Upper lobe of right lung (tissue), 1 donor: Measurements from ENCODE around the gene PCNX2. TPM values are rescaled to one million over a fixed set of nuclear protein-coding genes. Genes with fewer than 3 reads are reported as not detected.

Experiments used
- ATAC-seq: fragments of 200-7000 bp; cut with Tn5 transposase; one replicate; pipeline ENCODE4 v1.9.1; 2020; ENCODE audit warnings: mild to moderate bottlenecking, moderate library complexity
- DNase-seq: peaks from one replicate; pipeline ENCODE4 v3.0.0-alpha.2; 2020
- H3K27ac ChIP-seq: fragments of 200-600 bp; one replicate; pipeline ENCODE4 v1.8.0; 2022
- H3K27me3 ChIP-seq: fragments of 200-600 bp; one replicate; pipeline ENCODE4 v1.8.0; 2022; ENCODE audit warnings: mild to moderate bottlenecking
- H3K36me3 ChIP-seq: fragments of 200-600 bp; one replicate; pipeline ENCODE4 v1.8.0; 2022
- H3K4me1 ChIP-seq: fragments of 200-600 bp; one replicate; pipeline ENCODE4 v1.8.0; 2022
- H3K4me3 ChIP-seq: fragments of 200-600 bp; one replicate; pipeline ENCODE4 v1.8.0; 2022; ENCODE audit warnings: mild to moderate bottlenecking
- H3K9me3 ChIP-seq: fragments of 200-600 bp; one replicate; pipeline ENCODE4 v1.8.0; 2022
- intact Hi-C: fragments of 100-400 bp; cut with DNase I; formaldehyde crosslinking; loops from one replicate; pipeline ENCODE4 v1.11.0; 2022
- total RNA-seq: library from RNA; stranded (reverse); fragmentation: NEBNext Ultra II Directional; extraction: Animal tissue kit (Norgen Biotek cat#: 25700); gene quantifications from one replicate; pipeline ENCODE4 v1.2.1, GENCODE V29; 2021
- TF ChIP-seq, protein P1 (sequence below): fragments of 200-600 bp; IDR thresholded peaks from one replicate; pipeline ENCODE4 v1.8.0; 2022; ENCODE audit warnings: antibody characterized with exemption
- donor health status: DM: no; HTN: yes; CAD: no; lungs with severe emphysema.

Gene PCNX2
- total RNA-seq, 1 donor from 2014 or later: 6.8 TPM

DNA sequence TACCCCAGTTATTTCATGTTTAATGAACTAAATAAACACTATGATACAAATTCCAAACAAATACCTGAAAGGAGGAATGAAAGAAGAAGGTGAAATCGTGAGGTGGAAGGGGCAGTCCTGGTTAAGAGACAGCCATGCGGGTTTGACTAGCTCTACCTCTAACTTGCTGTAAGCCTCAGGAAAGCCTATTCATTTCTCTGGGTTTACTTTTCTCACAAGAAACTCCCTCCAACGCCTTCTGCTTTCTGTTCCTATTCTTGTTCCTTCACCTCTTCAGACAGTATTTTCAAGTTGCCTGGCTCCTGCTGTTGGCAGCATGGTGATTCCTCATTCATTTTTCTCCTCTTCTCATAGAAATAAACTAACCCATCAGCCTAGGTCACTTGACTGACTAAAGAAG lies 252.7 kb downstream of the PCNX2 start:
- TF ChIP-seq, protein P1, sequence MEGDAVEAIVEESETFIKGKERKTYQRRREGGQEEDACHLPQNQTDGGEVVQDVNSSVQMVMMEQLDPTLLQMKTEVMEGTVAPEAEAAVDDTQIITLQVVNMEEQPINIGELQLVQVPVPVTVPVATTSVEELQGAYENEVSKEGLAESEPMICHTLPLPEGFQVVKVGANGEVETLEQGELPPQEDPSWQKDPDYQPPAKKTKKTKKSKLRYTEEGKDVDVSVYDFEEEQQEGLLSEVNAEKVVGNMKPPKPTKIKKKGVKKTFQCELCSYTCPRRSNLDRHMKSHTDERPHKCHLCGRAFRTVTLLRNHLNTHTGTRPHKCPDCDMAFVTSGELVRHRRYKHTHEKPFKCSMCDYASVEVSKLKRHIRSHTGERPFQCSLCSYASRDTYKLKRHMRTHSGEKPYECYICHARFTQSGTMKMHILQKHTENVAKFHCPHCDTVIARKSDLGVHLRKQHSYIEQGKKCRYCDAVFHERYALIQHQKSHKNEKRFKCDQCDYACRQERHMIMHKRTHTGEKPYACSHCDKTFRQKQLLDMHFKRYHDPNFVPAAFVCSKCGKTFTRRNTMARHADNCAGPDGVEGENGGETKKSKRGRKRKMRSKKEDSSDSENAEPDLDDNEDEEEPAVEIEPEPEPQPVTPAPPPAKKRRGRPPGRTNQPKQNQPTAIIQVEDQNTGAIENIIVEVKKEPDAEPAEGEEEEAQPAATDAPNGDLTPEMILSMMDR: no peak
- intact Hi-C loops: no loop called here
- Histone ChIP-seq H3K4me3 (no peak overlapping the region), H3K36me3 (no peaks in the 10 kb centered on the region), H3K27ac (no peak overlapping the region), H3K4me1 (no peaks in the 10 kb centered on the region), H3K9me3 (no peaks in the 10 kb centered on the region), H3K27me3 (no peaks in the 10 kb centered on the region)
- ATAC-seq: no peak
- no peak for DNase-seq

DNA sequence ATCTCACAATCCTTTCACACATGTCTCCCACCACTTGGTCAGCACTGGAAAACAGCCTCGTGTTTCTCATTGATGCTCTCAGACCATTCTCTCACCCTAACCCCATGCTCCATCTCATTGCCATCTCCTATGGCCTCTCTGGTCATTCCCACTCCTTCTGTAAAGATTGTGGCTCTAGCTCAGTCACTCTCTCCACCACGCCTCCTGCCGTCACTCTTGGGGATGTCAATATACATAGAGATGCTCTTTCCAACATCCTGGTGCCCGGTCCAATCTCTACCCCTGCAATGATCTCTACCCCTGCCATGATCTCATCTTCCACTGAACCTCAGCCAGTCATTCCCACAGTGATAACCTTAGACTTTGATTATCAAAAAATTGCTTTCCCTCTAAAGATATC lies 255.0 kb downstream of the PCNX2 start:
- DNase-seq: no peak
- no peaks in the 10 kb centered on the region for H3K36me3 ChIP-seq
- no peaks in the 10 kb centered on the region for H3K4me1 ChIP-seq
- H3K27me3 ChIP-seq: no peaks in the 10 kb centered on the region
- TF ChIP-seq, protein P1: no peak
- ATAC-seq: no peak
- H3K27ac ChIP-seq: no peak overlapping the region
- H3K4me3 ChIP-seq: no peak overlapping the region
- H3K9me3 ChIP-seq: no peaks in the 10 kb centered on the region
- intact Hi-C loops: no loop called here

GRCh38 chr1:233038581-233038980 lies 256.9 kb downstream of the PCNX2 start:
- TF ChIP-seq, protein P1: no peak
- H3K4me3 ChIP-seq: no peak overlapping the region
- DNase-seq: no peak
- H3K9me3 ChIP-seq: no peaks in the 10 kb centered on the region
- H3K4me1 ChIP-seq: no peaks in the 10 kb centered on the region
- H3K27me3 ChIP-seq: no peaks in the 10 kb centered on the region
- no peak for ATAC-seq
- no peak overlapping the region for H3K27ac ChIP-seq
- H3K36me3 ChIP-seq: no peaks in the 10 kb centered on the region
- intact Hi-C loops: no loop called here

DNA sequence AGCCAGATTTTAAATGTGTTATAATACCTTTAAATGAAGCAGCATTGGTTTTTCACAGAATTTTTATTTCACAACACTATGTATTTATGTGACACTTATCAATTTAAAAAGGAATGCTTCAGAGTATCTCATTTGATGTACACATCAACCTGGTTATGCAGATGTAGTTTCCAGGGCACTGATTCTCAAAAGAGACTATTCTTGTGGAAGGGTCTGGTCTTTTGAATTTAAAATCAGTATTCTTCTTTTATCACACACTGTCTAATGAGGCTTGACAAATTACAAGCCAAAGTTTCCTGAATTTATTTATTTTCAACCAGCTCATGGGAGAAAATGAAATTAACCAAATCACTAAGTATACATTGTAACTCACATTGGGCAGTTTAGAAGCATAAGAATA lies 257.7 kb downstream of the PCNX2 start:
- Histone ChIP-seq H3K4me3 (no peak overlapping the region), H3K4me1 (no peaks in the 10 kb centered on the region), H3K27ac (no peak overlapping the region), H3K36me3 (no peaks in the 10 kb centered on the region), H3K9me3 (no peaks in the 10 kb centered on the region), H3K27me3 (no peaks in the 10 kb centered on the region)
- intact Hi-C loops: no loop called here
- DNase-seq: no peak
- ATAC-seq: no peak
- TF ChIP-seq, protein P1: no peak

DNA sequence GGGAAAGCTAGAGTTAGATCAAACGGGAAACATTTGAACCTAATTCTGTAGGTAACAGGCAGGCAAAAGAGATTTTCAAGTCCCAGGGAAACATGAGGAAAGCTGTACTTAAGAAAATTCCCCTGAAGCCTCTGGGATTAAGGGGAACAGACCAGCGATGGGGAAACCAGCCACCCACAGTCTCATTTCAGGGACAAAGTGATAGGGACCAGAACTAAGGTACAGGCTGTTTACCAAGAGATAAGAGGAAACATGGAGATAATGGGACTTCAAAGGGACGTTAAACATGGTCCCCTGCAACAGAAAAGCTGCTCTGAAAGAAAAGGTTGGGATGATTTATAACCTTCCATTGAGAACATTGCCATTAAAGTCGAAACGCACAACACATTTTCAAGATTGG lies 260.7 kb downstream of the PCNX2 start:
- no peak overlapping the region for H3K4me3 ChIP-seq
- TF ChIP-seq, protein P1: no peak
- H3K9me3 ChIP-seq: no peaks in the 10 kb centered on the region
- no peaks in the 10 kb centered on the region for H3K27me3 ChIP-seq
- DNase-seq: no peak
- no peaks in the 10 kb centered on the region for H3K4me1 ChIP-seq
- intact Hi-C loops: no loop called here
- no peaks in the 10 kb centered on the region for H3K36me3 ChIP-seq
- no peak for ATAC-seq
- no peak overlapping the region for H3K27ac ChIP-seq

DNA sequence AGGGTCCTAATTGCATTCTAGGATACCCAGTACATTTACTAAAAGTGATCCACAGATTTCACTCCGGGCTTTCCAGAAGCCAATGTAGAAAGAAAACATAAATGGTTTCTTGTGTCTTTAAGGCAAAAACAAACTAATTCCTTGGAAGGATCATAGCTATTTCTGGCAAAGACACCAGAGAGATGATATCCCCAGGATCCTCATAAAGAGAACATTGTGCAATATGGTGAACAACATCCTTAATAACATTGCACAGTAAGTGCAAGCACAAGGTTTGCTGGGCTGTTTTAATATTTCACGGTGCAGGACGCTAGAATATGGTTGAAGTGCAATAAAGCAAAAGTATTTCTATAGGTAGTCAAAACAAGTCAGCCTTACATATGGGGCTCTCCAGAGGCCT lies 262.2 kb downstream of the PCNX2 start:
- Histone ChIP-seq H3K4me1 (no peaks in the 10 kb centered on the region), H3K27me3 (no peaks in the 10 kb centered on the region), H3K36me3 (no peaks in the 10 kb centered on the region), H3K27ac (no peak overlapping the region), H3K9me3 (no peaks in the 10 kb centered on the region), H3K4me3 (no peak overlapping the region)
- intact Hi-C loops: no loop called here
- TF ChIP-seq, protein P1: no peak
- ATAC-seq: no peak
- DNase-seq: no peak
